Measurements from ENCODE around the gene GDF15.
A peak's percentile ranks its signal among the peaks of the same experiment; 100 is the strongest.

The GDF15 gene

DNA sequence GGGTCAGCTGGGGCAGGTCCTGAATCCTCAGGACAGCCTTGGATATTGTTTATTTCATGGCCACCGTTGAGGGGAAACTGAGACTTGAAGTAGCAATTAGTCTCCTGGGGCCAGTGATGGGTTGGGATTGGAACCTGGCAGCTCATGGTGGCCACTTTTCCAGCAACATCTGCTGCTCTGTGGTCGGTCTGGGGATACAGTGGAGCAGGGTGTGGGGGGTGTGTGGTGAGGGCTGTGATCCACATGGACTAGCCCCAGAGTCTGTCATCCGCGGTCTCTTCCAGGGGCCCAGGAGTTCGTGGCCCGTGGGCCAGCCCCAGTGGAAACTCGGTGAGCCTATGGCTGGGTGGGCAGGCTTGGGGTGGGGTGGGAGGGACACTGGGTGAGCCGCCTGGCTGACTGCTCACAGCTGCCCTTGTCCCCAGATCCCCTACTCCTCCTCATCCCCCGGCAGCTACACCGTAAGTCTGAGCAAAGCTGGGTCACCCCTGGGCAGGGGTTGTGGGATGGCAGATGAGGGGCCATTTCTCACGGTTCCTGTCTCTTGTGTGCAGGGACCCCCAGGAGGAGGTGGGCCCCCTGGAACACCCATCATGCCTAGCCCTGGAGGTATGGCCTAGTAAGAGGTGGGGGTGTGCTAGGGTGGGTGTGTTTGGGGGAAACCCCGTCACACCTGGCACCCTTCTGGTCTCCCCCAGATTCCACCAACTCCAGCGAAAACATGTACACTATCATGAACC is 46.5 kb downstream of the GDF15 start:
- no peak for DNase-seq

DNA sequence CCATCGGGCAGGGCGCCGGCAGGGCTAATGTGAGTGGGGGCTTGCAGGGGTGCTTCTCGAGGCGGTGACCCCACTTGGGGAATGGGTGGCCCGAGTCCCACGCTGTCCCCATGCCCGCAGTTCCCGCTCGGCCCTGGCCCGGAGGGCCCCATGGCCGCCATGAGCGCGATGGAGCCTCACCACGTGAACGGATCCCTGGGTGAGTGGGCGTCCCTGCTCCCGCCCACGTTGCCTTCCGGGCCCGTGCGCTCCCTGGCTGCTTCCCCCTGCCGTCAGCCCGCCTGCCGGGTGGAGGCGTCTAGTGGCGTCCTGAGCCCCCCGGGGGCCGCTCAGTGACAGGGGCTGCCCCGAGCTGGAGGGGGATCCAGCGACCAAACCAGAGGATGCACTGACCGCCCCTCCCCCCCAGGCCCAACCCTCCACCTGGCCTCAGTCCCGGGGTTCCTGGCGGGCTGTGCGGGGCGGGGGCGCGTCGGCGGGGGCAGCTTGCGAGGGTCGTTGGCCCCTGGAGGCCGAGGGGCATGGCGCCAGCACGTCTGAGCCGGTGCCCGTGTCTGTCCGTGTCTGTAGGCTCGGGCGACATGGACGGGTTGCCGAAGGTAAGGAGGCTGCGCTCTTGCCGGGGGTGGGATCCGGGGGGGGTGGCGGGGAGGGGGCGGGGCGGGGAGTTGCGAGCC is 47.2 kb downstream of the GDF15 start:
- DNase-seq = no peak

DNA sequence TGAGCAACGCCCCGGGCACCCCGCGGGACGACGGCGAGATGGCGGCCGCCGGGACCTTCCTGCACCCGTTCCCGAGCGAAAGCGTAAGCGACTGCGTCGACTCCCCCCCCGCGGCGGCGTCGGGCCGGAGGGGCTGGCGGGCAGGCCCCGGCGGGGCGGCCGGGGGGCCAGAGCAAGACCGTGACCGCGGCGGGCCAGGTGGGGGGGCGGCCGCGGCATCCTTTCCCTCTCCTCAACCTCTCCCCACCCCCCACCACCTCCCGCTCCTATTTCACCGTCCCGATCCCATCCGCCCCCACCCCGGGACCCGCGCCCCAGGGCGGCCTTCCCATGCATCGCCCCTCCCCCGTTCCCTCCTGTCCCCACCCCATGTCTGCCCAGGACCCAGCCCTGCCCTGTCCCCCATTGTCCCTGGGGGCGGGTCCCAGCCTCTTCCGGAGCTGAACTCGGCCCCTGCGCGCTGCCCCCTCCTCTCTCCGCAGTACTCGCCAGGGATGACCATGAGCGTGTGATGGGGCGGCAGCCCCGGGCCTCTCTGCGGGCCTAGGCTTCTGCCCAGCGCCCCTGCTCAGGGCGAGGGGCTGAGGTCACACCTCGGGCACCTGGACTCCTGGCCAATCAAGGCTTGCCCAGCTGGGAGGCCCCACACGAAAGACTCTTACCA is 47.9 kb downstream of the GDF15 start:
- DNase-seq = no peak

DNA sequence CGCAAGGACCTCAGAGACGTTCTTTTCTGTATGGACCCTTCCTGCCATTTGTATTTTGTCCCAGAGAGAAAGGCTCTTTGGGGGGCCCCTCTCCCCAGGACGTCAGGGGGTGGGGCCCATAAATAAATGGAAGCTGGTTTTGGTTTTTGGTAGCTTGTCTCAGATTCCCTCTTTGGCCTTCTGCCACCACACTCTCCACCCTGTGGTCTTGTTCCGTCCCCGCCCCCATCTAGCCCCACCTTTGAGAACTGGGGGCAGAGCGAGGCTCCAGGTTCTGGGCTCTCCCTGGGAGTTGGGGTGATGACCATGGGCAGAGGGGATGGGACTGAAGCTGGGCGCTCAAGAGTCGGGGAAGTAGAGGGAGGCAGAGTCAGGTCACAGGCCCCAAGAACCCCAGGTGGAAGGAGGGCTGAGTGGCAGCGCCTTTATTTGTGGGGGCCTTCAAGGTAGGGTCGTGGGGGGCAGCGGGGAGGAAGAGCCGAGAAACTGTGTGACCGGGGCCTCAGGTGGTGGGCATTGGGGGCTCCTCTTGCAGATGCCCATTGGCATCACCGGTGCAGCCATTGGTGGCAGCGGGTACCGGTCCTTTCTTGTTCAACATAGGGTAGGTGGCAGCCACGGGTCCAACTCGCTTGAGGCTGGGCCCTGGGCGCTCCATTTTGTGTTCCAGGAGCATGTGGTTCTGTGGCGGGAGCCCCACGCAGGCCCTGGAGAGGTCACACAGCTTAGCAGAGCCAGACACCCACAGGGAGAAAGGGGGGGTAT is 48.6 kb downstream of the GDF15 start:
- DNase-seq = no peak

DNA sequence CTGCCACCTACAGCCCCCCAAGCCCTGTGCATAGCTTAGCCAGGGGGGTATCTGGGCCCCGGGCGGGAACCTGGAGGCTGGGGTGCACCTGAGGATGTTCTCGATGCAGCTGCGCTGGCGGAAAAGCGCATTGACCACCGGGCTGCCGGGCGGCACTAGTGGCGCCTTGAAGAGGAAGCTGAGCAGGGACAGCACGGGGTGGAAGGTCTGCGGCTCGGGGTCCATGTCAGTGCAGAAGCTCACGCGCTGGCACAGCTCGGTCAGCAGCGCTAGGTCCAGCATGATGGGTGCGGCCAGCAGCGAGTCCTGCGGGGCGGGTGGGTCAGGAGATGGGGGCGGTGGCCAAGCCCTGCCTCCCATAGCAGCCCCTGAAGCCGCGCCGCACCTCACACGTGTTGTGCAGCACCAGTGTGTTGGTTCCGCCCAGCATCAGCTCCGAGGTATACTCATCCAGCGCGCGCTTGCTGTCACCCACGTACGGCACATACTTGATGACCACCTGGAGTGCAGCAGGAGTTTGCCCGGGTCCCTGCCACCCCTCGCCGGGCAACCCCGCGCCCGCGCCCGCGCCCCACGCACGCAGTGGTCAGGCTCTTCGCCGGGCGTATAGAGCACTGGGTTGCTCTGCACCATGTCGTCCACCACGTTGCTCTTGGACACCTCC is 49.4 kb downstream of the GDF15 start:
- no peak for DNase-seq

DNA sequence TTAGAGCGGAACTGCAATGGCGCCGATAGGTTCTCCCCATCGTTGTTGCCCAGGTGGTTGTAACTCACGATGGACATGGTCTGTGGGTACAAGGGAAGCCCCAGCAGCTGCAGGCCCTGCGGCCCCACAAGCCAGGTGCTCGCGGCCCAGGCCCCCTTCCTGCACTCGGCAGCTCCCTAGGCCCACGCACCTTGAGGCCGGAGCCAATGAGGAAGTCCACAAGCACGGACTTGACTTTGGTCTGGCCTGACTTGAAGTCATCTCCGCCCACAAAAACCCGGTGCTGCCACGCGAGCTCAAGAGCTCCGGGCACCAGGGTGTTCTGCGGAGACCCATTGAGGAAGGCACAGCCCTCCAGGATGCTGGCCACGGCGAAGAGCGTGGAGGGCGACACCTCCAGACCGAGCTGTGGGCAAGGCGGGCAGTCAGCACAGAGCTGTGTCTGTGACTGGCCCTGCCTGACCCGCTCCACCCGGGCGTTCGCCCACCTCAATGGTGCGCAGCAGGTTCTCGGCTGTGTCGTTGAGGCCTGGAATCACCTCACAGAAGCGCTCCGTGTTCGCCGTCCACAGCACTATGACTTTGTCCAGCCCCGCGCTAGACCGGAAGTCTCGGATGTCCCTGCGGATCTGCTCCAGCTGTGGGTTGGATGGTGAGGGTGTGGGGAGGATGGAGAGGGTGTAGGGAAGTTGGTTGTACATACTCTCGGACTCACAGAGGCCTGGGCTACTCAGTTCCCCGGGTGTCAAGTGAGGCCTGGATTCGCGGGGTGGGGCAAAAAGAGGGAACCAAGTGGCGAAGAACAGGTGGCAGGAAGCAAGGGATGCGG is 50.1 kb downstream of the GDF15 start:
- DNase-seq = no peak

DNA sequence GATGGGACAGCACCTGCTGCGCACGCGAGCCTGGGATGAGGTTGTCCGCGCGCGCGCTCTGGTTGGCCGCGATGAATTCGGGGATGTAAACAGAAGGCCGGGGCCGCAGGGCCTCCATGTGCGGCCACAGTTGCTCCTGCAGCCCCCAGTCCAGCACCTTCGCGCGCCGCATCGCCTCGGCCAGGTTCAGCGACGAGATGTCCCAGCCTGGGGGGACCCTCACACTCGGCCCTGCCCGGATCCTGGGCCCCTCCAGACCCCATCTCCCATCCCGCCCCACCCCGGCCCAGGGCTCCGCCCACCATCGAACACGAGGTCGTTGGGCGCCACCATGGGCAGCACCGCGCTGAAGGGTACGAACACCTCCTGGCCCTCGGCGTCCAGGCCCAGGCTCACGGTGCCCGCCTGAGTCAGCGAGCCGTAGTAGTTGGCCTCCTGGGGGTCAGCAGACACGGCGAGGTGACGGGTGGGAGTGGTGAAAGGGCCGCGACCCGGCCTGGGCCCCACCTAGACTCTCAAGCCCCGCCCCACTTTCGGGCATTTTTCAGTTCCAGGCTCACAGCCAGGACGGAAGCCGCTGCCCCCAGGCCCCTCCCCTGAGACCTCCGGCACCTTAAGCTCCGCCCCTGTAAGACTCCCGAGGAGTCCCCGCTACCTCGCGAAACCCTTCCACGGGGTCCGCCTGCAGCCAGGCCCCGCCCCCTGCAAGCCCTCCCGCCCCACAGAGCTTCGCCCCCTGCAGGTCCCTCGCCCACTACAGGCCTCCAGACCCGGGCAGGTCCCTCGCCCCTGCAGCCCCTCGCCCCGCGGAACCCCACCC is 50.9 kb downstream of the GDF15 start:
- peak; percentile 68 for DNase-seq

DNA sequence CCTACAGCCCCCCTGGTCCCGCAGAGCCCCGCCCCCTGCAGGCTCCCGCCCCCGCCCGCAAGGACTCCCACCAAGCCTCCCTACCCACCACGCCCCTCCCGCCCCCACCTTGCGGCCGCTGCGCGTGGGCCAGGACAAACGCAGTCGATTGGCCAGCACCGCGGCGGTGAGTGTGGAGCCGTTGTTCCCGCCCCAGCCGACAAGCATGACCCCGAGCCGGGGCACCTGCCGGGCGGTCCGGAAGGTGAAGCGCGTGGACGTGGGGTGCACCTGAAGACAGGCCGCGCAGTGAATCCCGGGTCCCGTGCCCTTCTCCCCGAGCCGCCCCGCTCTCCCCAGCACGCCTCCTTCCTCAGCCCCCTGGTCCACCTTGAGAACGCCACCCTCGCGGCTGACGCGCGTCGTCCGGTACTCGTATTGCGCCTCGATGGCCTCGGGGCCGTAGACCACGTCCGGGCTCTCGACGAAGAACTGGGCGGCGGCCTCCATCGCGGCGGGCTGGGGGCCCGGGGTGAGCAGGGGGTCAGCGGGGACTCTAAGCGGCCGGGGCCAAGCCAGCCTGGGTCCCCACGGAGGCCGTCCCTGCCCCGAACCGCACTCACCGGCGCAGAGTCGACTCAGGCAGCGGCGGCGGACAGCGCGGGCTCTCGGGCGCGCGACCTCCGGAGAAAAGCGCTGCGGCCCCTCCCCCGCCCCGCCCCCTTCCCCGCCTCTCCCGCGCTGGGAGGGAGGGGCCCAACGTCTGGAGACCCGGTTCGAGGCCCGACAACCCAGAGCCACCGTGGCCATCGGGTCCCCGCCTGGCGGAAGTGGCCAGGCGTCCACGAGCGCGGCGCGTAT is 51.8 kb downstream of the GDF15 start, which contains the start of gene ISYNA1:
TSS of gene ISYNA1 (minus strand) at position 643 of the 840 bp plus-strand sequence. CDS start at position 489, 154 bp downstream.
- DNase-seq = peak; percentile 56

DNA sequence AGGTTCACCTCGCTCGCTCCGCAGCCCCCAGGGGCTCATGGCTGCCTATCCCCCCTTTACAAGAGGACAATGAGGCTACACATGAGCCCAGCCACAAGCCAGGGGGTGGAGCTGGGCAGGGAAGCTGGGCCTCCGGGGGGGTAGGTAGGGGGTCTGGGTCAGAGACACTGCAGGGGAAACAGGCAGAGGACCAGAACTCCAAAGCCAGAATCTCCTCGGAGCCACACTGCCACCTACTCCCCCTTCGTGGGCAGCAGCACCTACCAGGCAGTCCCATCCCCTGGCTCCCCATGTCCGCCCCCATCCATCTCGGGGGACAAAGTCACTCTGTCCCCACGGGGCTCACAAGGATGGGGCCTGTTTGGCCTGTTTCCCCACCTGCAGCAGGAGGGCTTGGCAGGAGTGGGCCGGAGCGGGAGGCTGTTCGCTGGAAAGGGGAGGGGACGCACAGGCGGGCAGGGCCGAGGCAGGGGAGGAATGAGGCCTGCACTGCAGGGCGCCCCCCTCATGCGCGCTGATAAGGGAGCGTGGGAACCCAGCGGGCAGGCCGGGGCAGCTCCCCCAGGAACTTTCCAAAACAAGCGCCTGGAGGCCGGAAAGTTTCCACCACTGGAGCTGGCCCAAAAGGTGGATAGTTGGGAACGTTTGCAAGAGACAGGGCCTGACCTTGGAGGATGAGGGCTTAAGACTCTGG is 52.5 kb downstream of the GDF15 start:
- DNase-seq = no peak
